Muscle layer of colon (tissue), 2 donors: ENCODE data around the gene NEK2.
A peak's percentile ranks its signal among the peaks of the same experiment; 100 is the strongest.
"Not testable (repeated sequence)": the region's sequence is repeated elsewhere in the genome, so short reads cannot be mapped to it uniquely, and the experiment has no call there.

Source experiments
- H3K27ac ChIP-seq: one replicate; pipeline ENCODE4 v1.7.0; 2013; ENCODE audit warnings: low read depth, mild to moderate bottlenecking, low read length, moderate library complexity
- H3K27me3 ChIP-seq, 2 donors: one replicate each; pipeline ENCODE4 v1.7.0; 2013; ENCODE audit warnings: low read length in 2 of 2, mild to moderate bottlenecking in 2 of 2; ENCODE audit not compliant: insufficient read depth in 2 of 2, control insufficient read depth in 1 of 2
- H3K36me3 ChIP-seq: one replicate; pipeline ENCODE4 v1.7.0; 2013; ENCODE audit warnings: mild to moderate bottlenecking, low read length; ENCODE audit not compliant: insufficient read depth
- H3K4me1 ChIP-seq: one replicate; pipeline ENCODE4 v1.7.0; 2013; ENCODE audit warnings: mild to moderate bottlenecking, low read length; ENCODE audit not compliant: insufficient read depth
- H3K4me3 ChIP-seq, 2 donors: one replicate each; pipeline ENCODE4 v1.7.0; 2013; ENCODE audit warnings: low read length in 2 of 2, low read depth in 1 of 2, mild to moderate bottlenecking in 1 of 2, moderate library complexity in 1 of 2
- H3K9ac ChIP-seq: one replicate; pipeline ENCODE4 v1.7.0; 2013; ENCODE audit warnings: low read length
- H3K9me3 ChIP-seq: one replicate; pipeline ENCODE4 v1.7.0; 2013; ENCODE audit warnings: mild to moderate bottlenecking, low read length
- donor health status: abdominal sarcoma.
- donor health status: Adenocarcinoma of cecum.

NEK2 gene

GRCh38 chr1:211687462-211688215 is 12.2 kb upstream of the NEK2 start:
- H3K36me3 ChIP-seq, result no peaks in the 10 kb centered on the region
- no peak overlapping the region for H3K9ac ChIP-seq
- H3K27ac ChIP-seq, result no peak overlapping the region
- H3K4me1 ChIP-seq, result no peaks in the 10 kb centered on the region
- no peaks in the 10 kb centered on the region for H3K27me3 ChIP-seq
- H3K4me3 ChIP-seq, result no peak overlapping the region
- no peaks in the 10 kb centered on the region for H3K9me3 ChIP-seq

DNA sequence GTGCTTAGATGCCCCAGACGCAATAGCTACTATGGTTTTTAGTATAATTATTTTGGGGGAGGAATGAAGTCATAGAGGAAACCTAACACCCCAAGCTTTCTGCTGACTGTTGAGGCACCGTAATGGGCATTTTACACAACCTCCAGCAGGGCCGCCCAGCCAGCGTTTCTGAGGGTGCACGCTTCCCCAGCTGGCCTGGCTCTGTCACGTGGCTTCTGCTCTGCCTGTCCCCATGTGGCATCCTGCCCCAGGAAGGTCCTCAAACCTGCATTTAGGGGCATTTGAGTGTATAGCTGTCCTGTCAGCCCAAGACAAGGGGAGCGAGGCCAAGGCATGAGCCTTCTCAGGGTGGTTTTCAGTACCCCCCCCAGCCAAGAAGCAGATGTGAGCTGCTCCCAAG is 10.4 kb upstream of the NEK2 start:
- H3K9me3 ChIP-seq, result no peaks in the 10 kb centered on the region
- no peak overlapping the region for H3K27ac ChIP-seq
- H3K9ac ChIP-seq, result no peak overlapping the region
- H3K4me1 ChIP-seq, result no peaks in the 10 kb centered on the region
- H3K36me3 ChIP-seq, result no peaks in the 10 kb centered on the region
- H3K4me3 ChIP-seq, result no peak overlapping the region
- H3K27me3 ChIP-seq, result no peaks in the 10 kb centered on the region

DNA sequence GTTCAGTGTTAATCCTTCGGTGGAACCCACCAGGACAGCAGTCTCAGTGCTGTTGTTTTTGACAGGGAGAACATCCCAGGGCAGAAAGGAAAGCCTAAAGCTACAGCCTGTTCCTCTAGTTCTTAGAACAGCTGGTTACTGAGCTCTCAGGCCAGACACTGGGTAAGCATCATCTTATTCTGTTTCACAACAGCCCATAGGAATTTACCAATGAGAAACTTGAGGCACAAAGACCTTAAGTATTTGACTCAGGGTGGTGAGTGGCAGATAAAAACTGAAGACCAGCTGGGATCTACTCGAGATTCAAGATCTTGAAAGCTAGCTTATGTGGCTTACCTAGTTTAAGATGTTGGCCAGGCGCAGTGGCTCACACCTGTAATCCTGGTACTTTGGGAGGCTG is 9.4 kb upstream of the NEK2 start:
- Histone ChIP-seq H3K27me3 (no peaks in the 10 kb centered on the region), H3K36me3 (no peaks in the 10 kb centered on the region), H3K4me3 (no peak overlapping the region), H3K9me3 (no peaks in the 10 kb centered on the region), H3K9ac (no peak overlapping the region), H3K27ac (no peak overlapping the region), H3K4me1 (no peaks in the 10 kb centered on the region)

DNA sequence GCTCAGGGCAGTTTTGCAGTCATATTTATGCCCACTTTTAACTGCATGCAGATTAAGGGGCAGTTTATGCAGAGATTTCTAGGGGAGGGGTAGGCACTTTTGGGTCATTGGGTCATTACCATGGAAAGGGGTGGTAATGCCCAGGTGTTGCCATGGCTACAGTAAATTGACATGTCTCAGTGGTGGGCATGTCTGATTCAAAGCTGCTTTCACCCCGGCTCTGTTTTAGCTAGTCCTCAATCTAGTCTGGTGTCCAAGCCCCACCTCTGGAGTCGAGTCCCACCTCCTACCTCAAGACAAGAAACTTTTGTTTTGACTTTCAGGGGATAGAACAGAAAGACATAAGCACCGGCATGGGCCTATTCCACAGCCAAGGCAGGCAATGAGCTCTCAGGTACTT is 8.9 kb upstream of the NEK2 start:
- H3K27me3 ChIP-seq, result no peaks in the 10 kb centered on the region
- H3K9ac ChIP-seq, result no peak overlapping the region
- H3K27ac ChIP-seq, result no peak overlapping the region
- H3K36me3 ChIP-seq, result no peaks in the 10 kb centered on the region
- H3K4me3 ChIP-seq, result no peak overlapping the region
- no peaks in the 10 kb centered on the region for H3K9me3 ChIP-seq
- H3K4me1 ChIP-seq, result no peaks in the 10 kb centered on the region

DNA sequence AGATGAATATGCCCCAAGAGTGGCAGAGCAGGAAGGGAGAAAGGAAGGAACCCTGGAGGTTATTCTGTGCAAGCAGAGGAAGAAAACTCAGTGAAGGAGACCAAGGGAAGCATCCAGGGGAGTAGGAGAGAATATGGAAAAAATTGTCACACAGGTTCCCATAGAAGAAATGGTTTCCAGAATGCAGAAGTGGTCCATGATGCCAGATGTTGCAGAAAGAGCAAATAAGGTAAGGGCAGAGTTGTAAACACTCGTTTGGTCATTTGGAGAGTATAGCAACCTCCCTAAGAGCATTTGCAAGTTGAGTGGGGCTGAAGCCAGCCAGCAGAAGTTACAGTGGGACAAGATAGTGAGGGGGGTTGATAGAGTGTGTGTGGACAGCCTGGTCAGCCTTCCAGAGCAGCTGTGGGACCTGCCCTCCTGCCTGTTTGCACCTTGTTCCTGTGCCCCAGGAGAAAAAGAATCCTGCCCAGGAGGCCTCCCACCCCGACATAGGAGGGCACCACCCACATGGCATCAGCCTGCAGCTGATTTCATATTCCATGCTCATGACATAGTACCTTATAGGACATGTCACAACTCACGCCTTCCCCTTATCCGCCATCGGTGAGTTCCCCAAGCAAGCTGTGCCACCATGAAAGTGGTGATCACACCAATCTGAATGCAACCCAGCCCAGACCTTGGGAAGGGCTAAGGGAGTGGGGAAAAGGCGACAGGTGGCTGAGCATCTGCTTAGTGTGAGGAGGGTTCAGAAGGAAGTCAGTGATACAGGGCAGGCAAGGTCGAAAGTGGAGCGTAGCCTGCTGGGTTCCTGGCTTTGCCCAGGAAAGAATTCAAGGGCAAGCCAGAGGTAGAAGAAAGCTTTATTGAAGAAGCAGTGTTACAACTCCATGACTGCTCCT is 8.2 kb upstream of the NEK2 start:
- Histone ChIP-seq H3K9ac (no peak overlapping the region), H3K36me3 (no peaks in the 10 kb centered on the region), H3K27me3 (no peaks in the 10 kb centered on the region), H3K4me3 (no peak overlapping the region), H3K4me1 (no peaks in the 10 kb centered on the region), H3K27ac (no peak overlapping the region), H3K9me3 (no peaks in the 10 kb centered on the region)

GRCh38 chr1:211682186-211682585 is 6.8 kb upstream of the NEK2 start:
- not testable (repeated sequence) for H3K4me1 ChIP-seq, H3K9ac ChIP-seq, H3K4me3 ChIP-seq, H3K9me3 ChIP-seq, H3K36me3 ChIP-seq, H3K27me3 ChIP-seq, H3K27ac ChIP-seq

- Histone ChIP-seq H3K4me1 (no peaks in the 10 kb centered on the region), H3K4me3 (no peak overlapping the region), H3K9me3 (no peaks in the 10 kb centered on the region), H3K9ac (no peak overlapping the region), H3K36me3 (no peaks in the 10 kb centered on the region), H3K27ac (no peak overlapping the region), H3K27me3 (no peaks in the 10 kb centered on the region)
Observed at GRCh38 chr1:211680752-211681327, 5.4 kb upstream of the NEK2 start.

GRCh38 chr1:211677659-211678058 is 2.2 kb upstream of the NEK2 start:
- Histone ChIP-seq H3K4me3 (no peak overlapping the region), H3K9me3 (no peaks in the 10 kb centered on the region), H3K27ac (no peak overlapping the region), H3K36me3 (no peaks in the 10 kb centered on the region), H3K9ac (no peak overlapping the region), H3K4me1 (peaks cover 6% of the 10 kb centered on the region), H3K27me3 (no peaks in the 10 kb centered on the region)

- Histone ChIP-seq H3K9me3 (no peaks in the 10 kb centered on the region), H3K36me3 (no peaks in the 10 kb centered on the region), H3K27me3 (no peaks in the 10 kb centered on the region), H3K4me1 (peaks cover 6% of the 10 kb centered on the region), H3K9ac (no peak overlapping the region), H3K27ac (no peak overlapping the region), H3K4me3 (no peak overlapping the region)
Observed at GRCh38 chr1:211676761-211677160, 1.3 kb upstream of the NEK2 start.

GRCh38 chr1:211676106-211676583 is 724 bp upstream of the NEK2 start:
- no peaks in the 10 kb centered on the region for H3K36me3 ChIP-seq
- H3K4me3 ChIP-seq, result peak overlapping the region; percentile 58 to 78
- H3K9me3 ChIP-seq, result no peaks in the 10 kb centered on the region
- no peak overlapping the region for H3K27ac ChIP-seq
- no peak overlapping the region for H3K9ac ChIP-seq
- H3K4me1 ChIP-seq, result peaks cover 6% of the 10 kb centered on the region
- no peaks in the 10 kb centered on the region for H3K27me3 ChIP-seq

DNA sequence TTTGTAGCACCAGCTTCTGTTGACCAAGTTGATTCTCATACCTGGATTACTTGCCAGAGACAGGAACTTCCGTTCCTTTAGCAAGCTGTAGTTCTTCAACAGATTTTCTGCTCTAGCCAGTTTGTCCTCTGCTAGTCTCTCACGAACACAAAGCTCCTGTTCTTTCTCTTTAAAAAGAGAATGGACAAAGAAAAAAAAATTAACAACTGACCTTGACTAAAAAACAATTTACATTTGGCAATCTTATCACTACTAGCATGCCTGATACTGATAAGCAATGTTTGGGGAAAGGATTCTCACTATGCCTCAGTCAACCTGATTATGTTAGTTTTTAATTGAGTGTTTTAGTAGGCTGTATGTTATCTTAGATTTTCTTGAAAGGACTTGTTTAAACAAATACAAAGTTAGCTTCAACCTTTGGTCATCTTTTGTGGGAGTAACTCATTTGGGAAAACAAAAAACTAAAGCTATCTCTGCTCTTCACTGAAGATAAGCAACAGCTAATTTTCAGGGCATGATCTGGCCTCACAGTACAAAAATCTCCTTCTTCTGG is 8.3 kb downstream of the NEK2 start:
- H3K4me3 ChIP-seq, result no peak overlapping the region
- H3K4me1 ChIP-seq, result no peaks in the 10 kb centered on the region

More for the DNA sequence above, 8.3 kb downstream of the NEK2 start:
- H3K27me3 ChIP-seq, result no peaks in the 10 kb centered on the region
- no peak overlapping the region for H3K9ac ChIP-seq
- no peaks in the 10 kb centered on the region for H3K36me3 ChIP-seq
- H3K27ac ChIP-seq, result no peak overlapping the region
- H3K9me3 ChIP-seq, result no peaks in the 10 kb centered on the region
